Measurements from ENCODE around the gene PAPPA. TPM values are rescaled to one million over a fixed set of nuclear protein-coding genes. Genes with fewer than 3 reads are reported as not detected.

The PAPPA gene
- total and polyA plus RNA-seq, 2 of the 8 experiments (the other 6 are each of a cell fraction or from before 2014, with no cell fraction given), result 0.18 to 0.63 TPM

DNA sequence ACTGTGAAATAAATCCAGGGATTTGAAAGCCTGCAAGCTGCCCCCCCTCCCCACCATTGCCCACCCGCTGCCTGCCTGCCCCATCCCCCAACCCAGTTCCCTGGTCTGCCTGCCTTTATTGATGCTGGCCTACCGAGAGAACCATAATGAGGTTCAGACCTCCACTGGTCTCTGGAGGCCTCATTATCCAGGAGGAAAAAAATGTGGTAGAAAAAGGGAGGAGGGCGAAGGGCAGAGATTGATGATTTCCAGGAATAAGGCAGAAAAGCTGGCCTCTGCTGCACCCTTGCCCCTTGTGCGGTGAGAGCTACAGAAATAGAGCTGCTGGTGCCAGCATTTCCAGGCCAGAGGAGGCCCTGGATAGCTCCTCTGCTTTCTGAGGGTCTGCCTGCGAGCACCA is 216.1 kb downstream of the PAPPA start:
- H3K36me3 ChIP-seq (ENCODE audit: control insufficient read depth in 2 of 4, insufficient read depth in 4 of 4, low read length in 3 of 4), result no peaks in the 10 kb centered on the region
- no peak overlapping the region for H3K4me3 ChIP-seq (ENCODE audit: extremely low read depth in 1 of 4, insufficient read depth in 2 of 4, low read depth in 3 of 4, low read length in 4 of 4)
- no peak overlapping the region for H3K9ac ChIP-seq (replicated peaks in 1 of 4; ENCODE audit: extremely low read depth in 1 of 4, low read depth in 3 of 4, low read length in 3 of 4)
- no peak overlapping the region for H2BK5ac ChIP-seq (ENCODE audit: low read depth, low read length)
- CTCF ChIA-PET (ENCODE audit: partially characterized antibody), result interaction anchor here (1.3 to 4.4 kb wide), 2 partner anchors 12 to 203 kb away, joined by 3 to 22 read pairs; no protein-coding TSS in a partner anchor
- WGBS, 2 experiments (ENCODE audit: extremely low coverage in 1 of 2, insufficient coverage in 1 of 2, insufficient read length in 1 of 2, insufficient replicate concordance in 2 of 2, low coverage in 1 of 2, low lambda C conversion rate in 2 of 2, missing lambda C conversion rate in 1 of 2), result 77% methylated on average over 4 of the region's 5 CpGs; no CpG with 5 or more reads in 1 of the 2 experiments
- no peak overlapping the region for H3K4me2 ChIP-seq (ENCODE audit: insufficient read depth in 1 of 2, low read depth in 2 of 2, low read length in 2 of 2)
- no peak overlapping the region for H2BK12ac ChIP-seq (ENCODE audit: low read depth, low read length)
- no peak overlapping the region for H3K27ac ChIP-seq (ENCODE audit: low read depth, low read length)
- no peak overlapping the region for H4K5ac ChIP-seq (ENCODE audit: insufficient read length, low read depth, low read length)
- H3K23ac ChIP-seq (ENCODE audit: insufficient read length), result no peak overlapping the region
- POLR2A ChIA-PET (ENCODE audit: partially characterized antibody), result interaction anchor here (1.1 kb wide), 1 partner anchor 38 kb away, joined by 3 read pairs; no protein-coding TSS in a partner anchor
- no peak overlapping the region for H2BK20ac ChIP-seq (ENCODE audit: low read length)
- H3K56ac ChIP-seq (replicated peaks; ENCODE audit: insufficient read length, low read depth, low read length), result no peak overlapping the region
- no peak overlapping the region for H2AFZ ChIP-seq (ENCODE audit: low read length)
- FAIRE-seq, result no peak
- no peaks in the 10 kb centered on the region for H3K23me2 ChIP-seq (ENCODE audit: low read depth, low read length)
- no peak overlapping the region for H4K8ac ChIP-seq (ENCODE audit: extremely low read depth, insufficient read depth, low read length)
- no peak overlapping the region for H3K14ac ChIP-seq (ENCODE audit: insufficient read length)
- H3K4ac ChIP-seq (replicated peaks; ENCODE audit: insufficient read length, low read depth, low read length), result no peak overlapping the region
- DNase-seq (ENCODE audit: low read depth in 1 of 2, low spot score in 2 of 2), result no peak
- no peak overlapping the region for H4K91ac ChIP-seq (replicated peaks; ENCODE audit: insufficient read length, low read length)
- no peak overlapping the region for H2BK120ac ChIP-seq (replicated peaks; ENCODE audit: low read depth, low read length)
- no peaks in the 10 kb centered on the region for H3K79me2 ChIP-seq (ENCODE audit: control insufficient read depth in 1 of 2, insufficient read depth in 2 of 2, low read length in 2 of 2)
- no peaks in the 10 kb centered on the region for H3K9me3 ChIP-seq (ENCODE audit: insufficient read depth in 2 of 2, low read depth in 1 of 2, low read length in 1 of 2)
- no peak overlapping the region for H3K18ac ChIP-seq (ENCODE audit: extremely low read depth, low read length)
- H3K4me1 ChIP-seq (replicated peaks in 1 of 4; ENCODE audit: control insufficient read depth in 3 of 4, insufficient read depth in 4 of 4, low read length in 3 of 4), result peaks cover 0 to 3% (median 1%) of the 10 kb centered on the region in 4 experiments; a peak in 3 of 7 replicates
- H2AK5ac ChIP-seq (ENCODE audit: low read depth, low read length), result no peak overlapping the region
- no peaks in the 10 kb centered on the region for H3K79me1 ChIP-seq (ENCODE audit: low read depth, low read length)
- no peak overlapping the region for H2BK15ac ChIP-seq (ENCODE audit: low read length)
- no peaks in the 10 kb centered on the region for H3K27me3 ChIP-seq (replicated peaks in 1 of 4; ENCODE audit: control insufficient read depth in 3 of 4, extremely low read depth in 1 of 4, insufficient read depth in 3 of 4, low read length in 3 of 4)
- H4K20me1 ChIP-seq (replicated peaks in 1 of 2; ENCODE audit: control insufficient read depth in 1 of 2, insufficient read depth in 2 of 2, low read length in 2 of 2), result no peaks in the 10 kb centered on the region
- TF ChIP-seq CEBPB (IDR thresholded peaks at IDR 0.05; ENCODE audit: low read depth, low read length) (no peak), BRCA1 (IDR thresholded peaks at IDR 0.05; ENCODE audit: low read depth, low read length) (no peak), CBX8 (IDR thresholded peaks at IDR 0.05; ENCODE audit: borderline replicate concordance, low read depth, low read length) (no peak), EZH2 (IDR thresholded peaks at IDR 0.05; ENCODE audit: low read depth, low read length, severe bottlenecking) (no peak), HDAC2 (IDR thresholded peaks at IDR 0.05; ENCODE audit: borderline replicate concordance in 1 of 2, low read depth in 2 of 2, low read length in 2 of 2) (no peak), BCL11A (IDR thresholded peaks at IDR 0.05; ENCODE audit: low read depth in 2 of 2, low read length in 2 of 2) (no peak), EP300 (IDR thresholded peaks at IDR 0.05; ENCODE audit: borderline replicate concordance in 1 of 2, low read depth in 2 of 2, low read length in 2 of 2) (no peak), JUND (IDR thresholded peaks at IDR 0.05; ENCODE audit: low read length) (no peak), SP2 (IDR thresholded peaks at IDR 0.05; ENCODE audit: low read length) (no peak), FOSL1 (IDR thresholded peaks at IDR 0.05; ENCODE audit: insufficient read depth, low read depth, low read length) (no peak), SIN3A (conservative IDR thresholded peaks at IDR 0.05 in 1 of 2, IDR thresholded peaks at IDR 0.05 in 1 of 2; ENCODE audit: low read depth in 1 of 2, low read length in 2 of 2) (no peak), SRF (IDR thresholded peaks at IDR 0.05; ENCODE audit: low read depth, low read length) (no peak), POLR2AphosphoS5 (IDR thresholded peaks at IDR 0.05; ENCODE audit: low read depth, low read length) (no peak)
- TF ChIP-seq, protein P1, sequence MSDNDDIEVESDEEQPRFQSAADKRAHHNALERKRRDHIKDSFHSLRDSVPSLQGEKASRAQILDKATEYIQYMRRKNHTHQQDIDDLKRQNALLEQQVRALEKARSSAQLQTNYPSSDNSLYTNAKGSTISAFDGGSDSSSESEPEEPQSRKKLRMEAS (IDR thresholded peaks at IDR 0.05), result no peak

Measured in H1 (cell line).